ENCODE data around the gene H19.

The H19 gene

DNA sequence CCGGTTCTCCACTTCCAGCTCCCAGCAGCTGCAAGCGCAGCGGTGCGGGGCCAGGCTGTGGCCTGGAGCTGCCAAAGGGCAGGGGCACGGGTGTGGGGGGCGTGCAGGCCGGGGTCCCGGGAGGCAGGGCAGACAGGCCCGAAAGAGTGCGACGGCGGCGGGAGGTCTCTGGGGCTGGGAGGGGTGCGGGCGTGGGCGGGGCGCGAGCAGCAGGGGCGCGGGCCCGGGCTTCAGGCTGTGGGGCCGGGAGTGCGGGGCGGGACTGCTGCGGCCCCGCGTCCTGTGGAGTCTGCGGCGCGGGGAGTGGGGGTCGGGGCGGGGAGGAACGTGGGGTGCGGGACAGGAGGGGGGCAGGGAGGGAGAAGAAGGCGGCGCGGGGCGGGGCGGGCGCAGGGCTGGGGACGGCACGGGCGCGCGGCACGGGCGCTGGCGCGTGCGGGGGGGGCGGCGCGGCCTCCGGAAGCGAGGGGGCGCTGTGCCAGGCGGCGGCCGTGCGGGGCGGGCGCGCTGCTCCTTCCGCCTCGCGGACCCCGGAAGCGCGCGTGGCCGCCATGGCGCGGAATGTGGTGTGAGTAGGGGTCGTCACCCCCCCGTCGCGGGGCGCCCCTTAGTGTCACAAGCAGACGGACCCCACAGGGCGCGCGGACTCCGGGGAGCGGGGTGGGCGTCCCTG is 50.7 kb downstream of the H19 start, which contains the start of gene MRPL23:
Gene MRPL23, plus strand, starts transcription at position 521 of the 673 bp plus-strand sequence. Its CDS starts 31 bp downstream, at position 552.
- TF ChIP-seq, protein P1, sequence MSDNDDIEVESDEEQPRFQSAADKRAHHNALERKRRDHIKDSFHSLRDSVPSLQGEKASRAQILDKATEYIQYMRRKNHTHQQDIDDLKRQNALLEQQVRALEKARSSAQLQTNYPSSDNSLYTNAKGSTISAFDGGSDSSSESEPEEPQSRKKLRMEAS (IDR thresholded peaks at IDR 0.05) = no peak
- TF ChIP-seq YY1 (IDR thresholded peaks at IDR 0.05; ENCODE audit: low read depth) (no peak), EGR1 (IDR thresholded peaks at IDR 0.05) (no peak), CREB1 (IDR thresholded peaks at IDR 0.05; ENCODE audit: low read depth) (no peak), EP300 (IDR thresholded peaks at IDR 0.05; ENCODE audit: borderline replicate concordance) (no peak), RAD21 (IDR thresholded peaks at IDR 0.05; ENCODE audit: low read depth) (no peak), NFIC (IDR thresholded peaks at IDR 0.05) (no peak)
- TF ChIP-seq, protein P2, sequence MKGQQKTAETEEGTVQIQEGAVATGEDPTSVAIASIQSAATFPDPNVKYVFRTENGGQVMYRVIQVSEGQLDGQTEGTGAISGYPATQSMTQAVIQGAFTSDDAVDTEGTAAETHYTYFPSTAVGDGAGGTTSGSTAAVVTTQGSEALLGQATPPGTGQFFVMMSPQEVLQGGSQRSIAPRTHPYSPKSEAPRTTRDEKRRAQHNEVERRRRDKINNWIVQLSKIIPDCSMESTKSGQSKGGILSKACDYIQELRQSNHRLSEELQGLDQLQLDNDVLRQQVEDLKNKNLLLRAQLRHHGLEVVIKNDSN (IDR thresholded peaks at IDR 0.05) = no peak
- TF ChIP-seq, protein P3, sequence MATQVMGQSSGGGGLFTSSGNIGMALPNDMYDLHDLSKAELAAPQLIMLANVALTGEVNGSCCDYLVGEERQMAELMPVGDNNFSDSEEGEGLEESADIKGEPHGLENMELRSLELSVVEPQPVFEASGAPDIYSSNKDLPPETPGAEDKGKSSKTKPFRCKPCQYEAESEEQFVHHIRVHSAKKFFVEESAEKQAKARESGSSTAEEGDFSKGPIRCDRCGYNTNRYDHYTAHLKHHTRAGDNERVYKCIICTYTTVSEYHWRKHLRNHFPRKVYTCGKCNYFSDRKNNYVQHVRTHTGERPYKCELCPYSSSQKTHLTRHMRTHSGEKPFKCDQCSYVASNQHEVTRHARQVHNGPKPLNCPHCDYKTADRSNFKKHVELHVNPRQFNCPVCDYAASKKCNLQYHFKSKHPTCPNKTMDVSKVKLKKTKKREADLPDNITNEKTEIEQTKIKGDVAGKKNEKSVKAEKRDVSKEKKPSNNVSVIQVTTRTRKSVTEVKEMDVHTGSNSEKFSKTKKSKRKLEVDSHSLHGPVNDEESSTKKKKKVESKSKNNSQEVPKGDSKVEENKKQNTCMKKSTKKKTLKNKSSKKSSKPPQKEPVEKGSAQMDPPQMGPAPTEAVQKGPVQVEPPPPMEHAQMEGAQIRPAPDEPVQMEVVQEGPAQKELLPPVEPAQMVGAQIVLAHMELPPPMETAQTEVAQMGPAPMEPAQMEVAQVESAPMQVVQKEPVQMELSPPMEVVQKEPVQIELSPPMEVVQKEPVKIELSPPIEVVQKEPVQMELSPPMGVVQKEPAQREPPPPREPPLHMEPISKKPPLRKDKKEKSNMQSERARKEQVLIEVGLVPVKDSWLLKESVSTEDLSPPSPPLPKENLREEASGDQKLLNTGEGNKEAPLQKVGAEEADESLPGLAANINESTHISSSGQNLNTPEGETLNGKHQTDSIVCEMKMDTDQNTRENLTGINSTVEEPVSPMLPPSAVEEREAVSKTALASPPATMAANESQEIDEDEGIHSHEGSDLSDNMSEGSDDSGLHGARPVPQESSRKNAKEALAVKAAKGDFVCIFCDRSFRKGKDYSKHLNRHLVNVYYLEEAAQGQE (IDR thresholded peaks at IDR 0.05; ENCODE audit: low read depth) = no peak
